Stimulated activated CD4-positive, alpha-beta T cell treated with anti-CD3 and anti-CD28 coated beads, Interleukin-12 subunit alpha, Interleukin-12 subunit beta, amount 100 ng/mL, for 4 hours (primary cell): Measurements from ENCODE around the gene FOXO6.
"Not testable (repeated sequence)": the region's sequence is repeated elsewhere in the genome, so short reads cannot be mapped to it uniquely, and the experiment has no call there.

ENCODE experiments used
- DNase-seq: peaks from one replicate; pipeline ENCODE4 v3.0.0-alpha.2; 2020

The FOXO6 gene

GRCh38 chr1:41329662-41330587, 31.3 kb upstream of the FOXO6 start:
- no peak for DNase-seq

DNA sequence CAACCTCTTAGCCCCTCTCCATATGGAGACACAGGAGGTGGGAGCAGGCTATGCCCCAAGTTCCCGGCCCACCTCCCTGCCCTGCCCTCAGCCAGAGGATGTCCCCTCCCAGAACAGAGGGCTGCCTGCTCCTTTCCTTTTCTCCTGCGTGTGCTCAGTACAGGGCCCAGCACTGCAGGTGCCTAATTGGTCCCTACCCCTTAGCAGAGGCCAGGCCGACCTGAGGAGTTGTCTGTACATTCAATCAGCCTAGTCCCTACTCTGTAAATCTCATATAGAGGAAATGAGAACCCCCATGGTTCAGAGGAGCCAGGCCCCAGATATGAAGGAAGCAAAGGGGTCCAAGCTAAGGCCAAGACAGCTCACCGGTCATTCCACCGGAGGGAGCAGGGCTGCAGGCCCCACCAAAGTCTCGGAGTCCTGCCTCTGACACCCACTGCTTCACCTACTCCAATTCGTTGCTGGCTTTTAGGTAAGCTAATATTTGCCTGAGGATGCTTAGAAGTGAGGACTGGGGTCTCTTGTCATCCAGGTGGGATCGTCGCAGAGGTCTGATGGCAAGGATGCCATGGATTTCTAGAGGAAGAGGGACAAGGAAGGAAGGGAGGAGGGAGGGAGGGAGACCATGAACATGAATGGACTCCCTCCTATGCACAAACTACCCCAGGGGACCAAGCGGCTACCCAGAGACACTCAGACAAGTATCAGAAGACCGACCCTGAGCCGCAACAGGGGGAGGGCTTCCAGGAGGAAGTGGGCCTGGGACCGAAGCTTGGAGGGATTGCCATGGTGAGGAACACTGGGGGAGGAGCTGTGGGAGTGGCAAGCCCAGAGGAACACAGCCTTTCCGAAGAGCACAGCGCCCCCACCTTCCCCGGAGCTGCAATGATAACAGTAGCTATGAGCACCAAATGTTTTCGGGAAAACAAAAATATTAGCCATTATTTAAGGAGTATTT, 30.4 kb upstream of the FOXO6 start:
- no peak for DNase-seq

DNA sequence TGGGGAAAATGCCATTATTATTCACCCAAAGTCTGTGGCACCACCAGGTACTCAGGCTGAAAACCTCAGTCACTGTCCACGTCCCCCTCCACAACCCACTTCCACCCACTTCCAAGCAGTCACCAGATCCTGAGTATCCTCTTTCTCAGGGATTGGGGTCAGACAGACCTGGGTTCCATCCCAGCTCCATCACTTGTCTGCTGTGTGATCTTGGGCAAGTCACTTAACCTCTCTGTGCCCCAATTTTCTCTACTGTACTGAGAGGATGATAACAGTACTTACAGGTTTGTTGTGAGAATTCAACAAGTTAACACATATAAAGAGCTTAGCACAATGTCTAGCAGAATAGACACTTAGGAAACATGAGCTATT, 29.7 kb upstream of the FOXO6 start:
- no peak for DNase-seq

DNA sequence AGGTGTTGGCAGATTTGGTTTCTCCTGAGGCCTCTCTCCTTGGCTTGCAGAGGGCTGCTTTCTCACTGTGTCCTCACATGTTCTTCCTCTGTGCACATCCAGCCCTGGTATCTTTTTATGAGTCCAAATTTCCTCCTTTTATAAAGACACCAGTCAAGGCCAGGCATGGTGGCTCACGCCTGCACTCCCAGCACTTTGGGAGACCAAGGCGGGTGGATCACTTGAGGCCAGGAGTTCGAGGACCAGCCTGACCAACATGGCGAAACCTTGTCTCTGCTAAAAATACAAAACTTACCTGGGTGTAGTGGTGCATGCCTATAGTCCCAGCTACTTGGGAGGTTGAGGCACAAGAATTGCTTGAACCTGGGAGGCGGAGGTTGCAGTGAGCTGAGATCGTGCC, 29.1 kb upstream of the FOXO6 start:
- not testable (repeated sequence) for DNase-seq

GRCh38 chr1:41333146-41333784, 28.0 kb upstream of the FOXO6 start:
- peak; percentile 3 for DNase-seq

GRCh38 chr1:41338820-41339219, 22.4 kb upstream of the FOXO6 start:
- DNase-seq, result no peak

- no peak for DNase-seq
Observed at GRCh38 chr1:41340655-41341364, 20.4 kb upstream of the FOXO6 start.

GRCh38 chr1:41341365-41341683, 19.9 kb upstream of the FOXO6 start:
- DNase-seq, result no peak

- no peak for DNase-seq
Observed at GRCh38 chr1:41341772-41342562, 19.3 kb upstream of the FOXO6 start.

DNA sequence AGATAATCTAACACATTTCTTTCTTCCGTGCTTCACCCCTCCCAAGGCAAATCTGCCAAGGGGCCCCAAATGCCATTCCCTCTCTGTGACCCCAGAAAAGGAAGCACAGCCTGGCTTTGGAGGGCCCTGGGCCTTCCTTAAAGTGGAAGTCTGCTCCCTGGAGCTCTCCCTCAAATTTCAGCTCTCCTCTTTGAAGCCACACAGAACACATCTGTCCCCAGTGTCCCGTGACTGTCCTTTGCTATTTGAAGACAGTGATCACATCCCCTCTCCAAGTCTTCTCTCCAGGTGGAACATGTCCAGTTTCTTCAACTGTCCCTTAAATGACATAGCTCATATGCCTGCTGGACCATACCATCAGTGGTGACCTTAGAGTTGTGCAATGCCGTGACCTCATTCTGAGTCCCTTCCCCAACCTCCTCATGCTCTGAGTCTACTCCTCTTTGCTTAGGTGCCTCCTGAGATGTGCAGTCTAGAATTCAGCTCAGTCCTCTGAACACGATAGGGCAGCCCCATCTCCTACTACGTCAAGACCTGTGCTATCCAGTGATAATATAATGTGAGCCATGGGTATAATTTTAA, 18.4 kb upstream of the FOXO6 start:
- DNase-seq, result no peak

DNA sequence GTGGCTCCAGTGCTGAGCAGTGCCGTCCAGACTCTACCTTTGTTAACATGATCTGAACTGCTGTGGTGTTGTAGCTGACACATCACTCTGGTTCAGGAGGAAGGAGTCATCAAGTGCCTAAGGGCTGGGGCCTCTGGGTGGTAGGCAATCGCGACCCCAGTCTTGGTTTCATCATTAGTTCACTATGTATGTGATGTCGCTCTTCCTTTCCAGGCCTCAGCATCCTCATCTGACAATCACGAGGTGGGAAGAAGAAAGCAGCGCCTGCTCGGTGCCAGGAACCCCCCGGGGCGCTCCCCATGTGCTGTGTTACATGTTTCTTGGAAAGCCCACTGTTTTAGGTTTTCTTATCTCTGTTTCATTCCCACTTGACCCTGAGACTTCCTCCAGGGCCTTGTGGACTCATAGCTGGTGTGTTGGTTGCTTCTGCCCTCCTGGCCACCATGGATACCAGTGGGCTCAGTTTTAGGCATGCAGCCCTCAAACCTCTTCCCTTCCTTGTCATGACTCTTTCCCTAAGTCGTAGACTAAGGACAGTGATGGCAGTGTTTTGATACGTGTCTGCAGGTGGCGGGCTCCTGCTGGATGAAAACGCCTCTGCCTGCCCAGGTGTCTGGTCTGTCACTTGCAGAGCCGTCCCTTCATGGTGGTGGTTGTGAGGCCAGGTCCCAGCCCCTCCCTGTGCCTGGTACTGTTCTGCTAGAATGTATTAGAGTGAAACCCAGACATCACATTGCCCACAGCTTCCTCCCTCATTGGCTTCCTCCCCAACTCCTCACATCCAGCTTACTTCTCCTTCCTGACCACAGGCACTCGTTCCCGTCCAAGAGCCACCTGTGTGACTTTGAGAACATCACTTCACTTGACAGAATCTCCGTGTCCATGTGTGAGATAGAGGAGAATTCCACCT, 17.2 kb upstream of the FOXO6 start:
- no peak for DNase-seq

- no peak for DNase-seq
Observed at GRCh38 chr1:41344708-41345159, 16.5 kb upstream of the FOXO6 start.

DNA sequence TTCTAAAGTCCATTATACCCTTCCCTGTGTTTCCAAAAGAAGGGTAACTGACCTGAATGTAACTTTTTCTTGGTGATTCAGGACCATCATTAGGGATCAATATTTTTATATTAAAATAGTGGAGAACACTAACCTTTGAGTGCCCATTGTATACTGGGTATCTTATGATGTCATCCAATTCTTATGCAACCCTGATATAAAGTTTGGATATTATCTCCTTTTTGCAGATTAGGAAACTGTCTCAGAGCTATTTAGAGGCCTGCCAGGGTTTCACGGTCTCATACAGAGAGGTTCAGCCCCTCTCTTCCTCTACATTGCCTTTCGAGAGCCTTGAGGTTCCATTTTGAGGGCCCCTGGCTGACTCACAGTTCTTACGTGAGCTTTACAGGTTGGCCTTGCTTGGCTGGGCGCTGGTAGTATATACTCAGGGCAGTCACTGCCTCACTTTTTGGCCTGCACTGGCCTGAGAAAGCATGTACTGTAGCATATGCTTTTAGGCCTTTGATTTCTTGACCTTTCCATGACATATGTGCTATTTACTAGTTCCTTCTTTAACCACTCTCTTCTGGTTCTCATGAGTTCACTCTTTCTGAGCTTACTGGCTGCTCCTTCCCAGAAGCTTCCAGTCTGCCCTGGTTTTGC, 15.7 kb upstream of the FOXO6 start:
- DNase-seq, result no peak

GRCh38 chr1:41347276-41347675, 14.0 kb upstream of the FOXO6 start:
- DNase-seq, result no peak

DNA sequence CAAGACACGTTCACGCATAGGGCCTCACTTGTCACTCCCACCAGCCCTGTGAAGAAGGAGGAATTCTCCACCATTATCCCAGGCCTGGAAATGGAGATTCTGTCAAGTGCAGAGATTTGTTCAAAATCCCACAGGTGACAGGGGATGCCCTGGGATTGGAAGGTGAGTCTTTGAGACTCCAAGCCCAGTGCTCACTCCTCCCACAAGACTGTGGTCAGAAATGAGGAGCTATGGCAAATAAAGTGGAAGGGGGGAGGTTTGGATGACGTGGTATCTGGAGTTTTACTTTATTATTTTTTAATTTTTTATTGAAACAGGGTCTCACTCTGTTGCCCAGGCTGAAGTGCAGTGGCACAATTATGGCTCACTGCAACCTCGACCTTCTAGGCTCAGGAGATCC, 12.8 kb upstream of the FOXO6 start:
- no peak for DNase-seq

- DNase-seq, result no peak
Observed at GRCh38 chr1:41349361-41350054, 11.7 kb upstream of the FOXO6 start.

- no peak for DNase-seq
Observed at GRCh38 chr1:41350055-41350378, 11.2 kb upstream of the FOXO6 start.

GRCh38 chr1:41351262-41352151, 9.7 kb upstream of the FOXO6 start:
- DNase-seq, result no peak
